Ramos (cell line): Measurements from ENCODE around the gene CCR6.

Source experiments
- in situ Hi-C: fragments of 300-500 bp; cut with MboI; formaldehyde crosslinking; loops from one replicate; pipeline ENCODE4 v1.14.3; 2022; ENCODE audit warnings: low sequenced_read_pairs; ENCODE audit not compliant: unreplicated experiment

CCR6 gene

GRCh38 chr6:167097770-167098169 lies 25.1 kb upstream of the CCR6 start:
- in situ Hi-C loops, result no loop called here

GRCh38 chr6:167098825-167099225 lies 24.1 kb upstream of the CCR6 start:
- in situ Hi-C loops, result no loop called here

GRCh38 chr6:167099707-167100106 lies 23.2 kb upstream of the CCR6 start:
- in situ Hi-C loops, result no loop called here

GRCh38 chr6:167100241-167100674 lies 22.6 kb upstream of the CCR6 start:
- in situ Hi-C loops, result no loop called here

- in situ Hi-C loops, result no loop called here
Measured at GRCh38 chr6:167102318-167102717, 20.6 kb upstream of the CCR6 start.

- in situ Hi-C loops, result no loop called here
Measured at GRCh38 chr6:167103041-167103891, 19.6 kb upstream of the CCR6 start.

- in situ Hi-C loops, result no loop called here
Measured at GRCh38 chr6:167104388-167104787, 18.5 kb upstream of the CCR6 start.

- in situ Hi-C loops, result no loop called here
Measured at GRCh38 chr6:167105060-167105459, 17.8 kb upstream of the CCR6 start.

GRCh38 chr6:167106406-167106805 lies 16.5 kb upstream of the CCR6 start:
- in situ Hi-C loops, result no loop called here

GRCh38 chr6:167107787-167108186 lies 15.1 kb upstream of the CCR6 start:
- in situ Hi-C loops, result no loop called here

- in situ Hi-C loops, result no loop called here
Measured at GRCh38 chr6:167108278-167108677, 14.6 kb upstream of the CCR6 start.

- in situ Hi-C loops, result no loop called here
Measured at GRCh38 chr6:167109651-167110050, 13.2 kb upstream of the CCR6 start.

- in situ Hi-C loops, result no loop called here
Measured at GRCh38 chr6:167111597-167111996, 11.3 kb upstream of the CCR6 start.

GRCh38 chr6:167112421-167112820 lies 10.5 kb upstream of the CCR6 start:
- in situ Hi-C loops, result no loop called here

GRCh38 chr6:167113047-167113754 lies 9.7 kb upstream of the CCR6 start:
- in situ Hi-C loops, result no loop called here

- in situ Hi-C loops, result no loop called here
Measured at GRCh38 chr6:167113935-167114910, 8.7 kb upstream of the CCR6 start.

GRCh38 chr6:167115054-167115453 lies 7.8 kb upstream of the CCR6 start:
- in situ Hi-C loops, result no loop called here

GRCh38 chr6:167116109-167116837 lies 6.6 kb upstream of the CCR6 start:
- in situ Hi-C loops, result no loop called here

GRCh38 chr6:167116838-167117228 lies 6.1 kb upstream of the CCR6 start:
- in situ Hi-C loops, result no loop called here

- in situ Hi-C loops, result no loop called here
Measured at GRCh38 chr6:167118006-167118405, 4.9 kb upstream of the CCR6 start.
